Immature natural killer cell (primary cell): Measurements from ENCODE around the gene TUBGCP5. TPM values are rescaled to one million over a fixed set of nuclear protein-coding genes. Genes with fewer than 3 reads are reported as not detected.

ENCODE experiments used
- DNase-seq, 3 donors: peaks; one replicate each; pipeline ENCODE4 v3.0.0; 2022; ENCODE audit warnings: mixed read lengths in 1 of 3
- H3K27ac Mint-ChIP-seq, 6 donors: one replicate each; pipeline ENCODE4 v1.8.0; 2020; ENCODE audit warnings: mixed read lengths in 6 of 6, mild to moderate bottlenecking in 5 of 6, inconsistent platforms in 4 of 6, moderate library complexity in 3 of 6
- H3K27me3 Mint-ChIP-seq, 3 donors: one replicate each; pipeline ENCODE4 v1.8.0; 2020 to 2021; ENCODE audit warnings: low read depth in 3 of 3, mild to moderate bottlenecking in 3 of 3, mixed read lengths in 3 of 3, moderate library complexity in 3 of 3, inconsistent platforms in 1 of 3
- H3K36me3 Mint-ChIP-seq, 3 donors: one replicate each; pipeline ENCODE4 v1.8.0; 2020; ENCODE audit warnings: mixed read lengths in 3 of 3, inconsistent platforms in 2 of 3, mild to moderate bottlenecking in 2 of 3
- H3K4me1 Mint-ChIP-seq, 2 donors: one replicate each; pipeline ENCODE4 v1.8.0; 2020; ENCODE audit warnings: inconsistent platforms in 2 of 2, mild to moderate bottlenecking in 2 of 2, mixed read lengths in 2 of 2, moderate library complexity in 1 of 2
- H3K4me3 Mint-ChIP-seq, 5 donors: one replicate each; pipeline ENCODE4 v1.8.0; 2020; ENCODE audit warnings: mild to moderate bottlenecking in 5 of 5, mixed read lengths in 5 of 5, inconsistent platforms in 3 of 5, moderate library complexity in 3 of 5
- H3K9me3 Mint-ChIP-seq, 6 donors: one replicate each; pipeline ENCODE4 v1.8.0; 2020; ENCODE audit warnings: mild to moderate bottlenecking in 6 of 6, mixed read lengths in 6 of 6, inconsistent platforms in 4 of 6, moderate library complexity in 3 of 6
- polyA plus RNA-seq, 3 donors: library from polyadenylated mRNA; unstranded; fragments of 300-500 nt; fragmentation: Illumina TruSeq; gene quantifications; one replicate each; pipeline ENCODE4 v1.2.3, GENCODE V29; 2021

Gene TUBGCP5
- polyA plus RNA-seq, 3 donors from 2014 or later: 3.6 to 7.9 (median 4.8) TPM

- no peaks in the 10 kb centered on the region for H3K27me3 Mint-ChIP-seq
- no peaks in the 10 kb centered on the region for H3K36me3 Mint-ChIP-seq
- no peak for DNase-seq
- no peak overlapping the region for H3K27ac Mint-ChIP-seq
- no peaks in the 10 kb centered on the region for H3K9me3 Mint-ChIP-seq
- no peak overlapping the region for H3K4me3 Mint-ChIP-seq
- H3K4me1 Mint-ChIP-seq: no peaks in the 10 kb centered on the region
Measured at GRCh38 chr15:22960126-22960525, 79.2 kb downstream of the TUBGCP5 start.

GRCh38 chr15:22959321-22960101 lies 79.9 kb downstream of the TUBGCP5 start:
- DNase-seq: no peak
- no peaks in the 10 kb centered on the region for H3K27me3 Mint-ChIP-seq
- no peaks in the 10 kb centered on the region for H3K36me3 Mint-ChIP-seq
- H3K4me3 Mint-ChIP-seq: no peak overlapping the region
- H3K27ac Mint-ChIP-seq: no peak overlapping the region
- no peaks in the 10 kb centered on the region for H3K9me3 Mint-ChIP-seq
- no peaks in the 10 kb centered on the region for H3K4me1 Mint-ChIP-seq

- Mint-ChIP-seq H3K4me3 (no peak overlapping the region), H3K27me3 (no peaks in the 10 kb centered on the region), H3K36me3 (no peaks in the 10 kb centered on the region), H3K4me1 (no peaks in the 10 kb centered on the region), H3K9me3 (no peaks in the 10 kb centered on the region), H3K27ac (no peak overlapping the region)
- DNase-seq: no peak
Measured at GRCh38 chr15:22958487-22959280, 80.7 kb downstream of the TUBGCP5 start.

GRCh38 chr15:22956978-22957260 lies 82.5 kb downstream of the TUBGCP5 start:
- H3K27ac Mint-ChIP-seq: no peak overlapping the region
- H3K4me3 Mint-ChIP-seq: no peak overlapping the region
- H3K36me3 Mint-ChIP-seq: no peaks in the 10 kb centered on the region
- no peak for DNase-seq
- peaks cover 0 to under 1% (median 0%) of the 10 kb centered on the region in 3 donors for H3K27me3 Mint-ChIP-seq
- H3K4me1 Mint-ChIP-seq: no peaks in the 10 kb centered on the region
- H3K9me3 Mint-ChIP-seq: no peaks in the 10 kb centered on the region

GRCh38 chr15:22956257-22956977 lies 83.0 kb downstream of the TUBGCP5 start:
- Mint-ChIP-seq H3K27me3 (peaks cover 0 to 1% (median 0%) of the 10 kb centered on the region in 3 donors), H3K36me3 (no peaks in the 10 kb centered on the region), H3K4me3 (no peak overlapping the region), H3K9me3 (no peaks in the 10 kb centered on the region), H3K27ac (no peak overlapping the region), H3K4me1 (no peaks in the 10 kb centered on the region)
- DNase-seq: no peak

- Mint-ChIP-seq H3K36me3 (no peaks in the 10 kb centered on the region), H3K4me3 (no peak overlapping the region), H3K4me1 (no peaks in the 10 kb centered on the region), H3K9me3 (no peaks in the 10 kb centered on the region), H3K27ac (no peak overlapping the region), H3K27me3 (peaks cover 0 to 1% (median 0%) of the 10 kb centered on the region in 3 donors)
- no peak for DNase-seq
Measured at GRCh38 chr15:22955544-22956119, 83.7 kb downstream of the TUBGCP5 start.

GRCh38 chr15:22954798-22955543 lies 84.4 kb downstream of the TUBGCP5 start:
- H3K4me1 Mint-ChIP-seq: no peaks in the 10 kb centered on the region
- peaks cover 0 to 3% (median 0%) of the 10 kb centered on the region in 3 donors for H3K27me3 Mint-ChIP-seq
- H3K27ac Mint-ChIP-seq: no peak overlapping the region
- no peaks in the 10 kb centered on the region for H3K36me3 Mint-ChIP-seq
- H3K9me3 Mint-ChIP-seq: no peaks in the 10 kb centered on the region
- no peak for DNase-seq
- no peak overlapping the region for H3K4me3 Mint-ChIP-seq

- DNase-seq: no peak
- Mint-ChIP-seq H3K9me3 (no peaks in the 10 kb centered on the region), H3K4me1 (peaks cover 0 to 1% of the 10 kb centered on the region in 2 donors), H3K36me3 (no peaks in the 10 kb centered on the region), H3K27ac (no peak overlapping the region), H3K27me3 (peaks cover 0 to 3% (median 0%) of the 10 kb centered on the region in 3 donors), H3K4me3 (no peak overlapping the region)
Measured at GRCh38 chr15:22954326-22954725, 85.0 kb downstream of the TUBGCP5 start.

GRCh38 chr15:22952796-22953579 lies 86.4 kb downstream of the TUBGCP5 start:
- H3K4me3 Mint-ChIP-seq: no peak overlapping the region

GRCh38 chr15:22951381-22952280 lies 87.7 kb downstream of the TUBGCP5 start:
- Mint-ChIP-seq H3K4me1 (peaks cover 13 to 15% of the 10 kb centered on the region in 2 donors), H3K27me3 (peaks cover 1 to 3% (median 2%) of the 10 kb centered on the region in 3 donors), H3K4me3 (no peak overlapping the region), H3K36me3 (no peaks in the 10 kb centered on the region), H3K9me3 (no peaks in the 10 kb centered on the region), H3K27ac (no peak overlapping the region)
- no peak for DNase-seq

More at GRCh38 chr15:22952796-22953579, 86.4 kb downstream of the TUBGCP5 start:
- no peak for DNase-seq
- peaks cover 0 to 3% (median 2%) of the 10 kb centered on the region in 3 donors for H3K27me3 Mint-ChIP-seq
- no peak overlapping the region for H3K27ac Mint-ChIP-seq
- no peaks in the 10 kb centered on the region for H3K36me3 Mint-ChIP-seq
- H3K4me1 Mint-ChIP-seq: peaks cover 13 to 15% of the 10 kb centered on the region in 2 donors
- no peaks in the 10 kb centered on the region for H3K9me3 Mint-ChIP-seq

- no peaks in the 10 kb centered on the region for H3K36me3 Mint-ChIP-seq
- no peaks in the 10 kb centered on the region for H3K9me3 Mint-ChIP-seq
- H3K27ac Mint-ChIP-seq: no peak overlapping the region
- H3K27me3 Mint-ChIP-seq: peaks cover 1 to 3% (median 2%) of the 10 kb centered on the region in 3 donors
- no peak overlapping the region for H3K4me3 Mint-ChIP-seq
- no peak for DNase-seq
- H3K4me1 Mint-ChIP-seq: peaks cover 13 to 15% of the 10 kb centered on the region in 2 donors
Measured at GRCh38 chr15:22951031-22951380, 88.4 kb downstream of the TUBGCP5 start.
